Panc1 (cell line): ENCODE results near the gene USP9X. TPM values are rescaled to one million over a fixed set of nuclear protein-coding genes. Genes with fewer than 3 reads are reported as not detected.
"Not testable (repeated sequence)": the region's sequence is repeated elsewhere in the genome, so short reads cannot be mapped to it uniquely, and the experiment has no call there.

Source experiments
- ATAC-seq: fragments of 200-7000 bp; cut with Tn5 transposase; 2 replicates; pipeline ENCODE4 v1.9.1; 2020; ENCODE audit warnings: mild to moderate bottlenecking, moderate library complexity
- BruUV-seq: library from RNA; stranded (reverse); fragments of 400-500 nt; replicated peaks from 2 replicates; lab custom pipeline; 2021; lab: Mats Ljungman, UMichigan
- CTCF ChIA-PET: fragments of 300-600 bp; sonication (Branson Sonifier 250); formaldehyde crosslinking; loops from one replicate; lab custom pipeline; 2022; ENCODE audit warnings: antibody characterized with exemption; lab: Charles Lee
- POLR2A ChIA-PET: fragments of 300-600 bp; sonication (Branson Sonifier 250); formaldehyde crosslinking; loops from one replicate; lab custom pipeline; 2022; ENCODE audit warnings: antibody characterized with exemption; lab: Charles Lee
- DNase-seq: peaks from one replicate; pipeline ENCODE4 v3.0.0-alpha.2; 2010; ENCODE audit warnings: low read depth, low spot score
- H3K27ac ChIP-seq: 2 replicates; pipeline ENCODE4 v1.5.1; 2011; ENCODE audit warnings: mild to moderate bottlenecking, low read length, inconsistent platforms
- H3K27me3 ChIP-seq: fragments of 200-500 bp; sonication (Bioruptor generic); 2 replicates; pipeline ENCODE4 v1.6.0; 2014; ENCODE audit warnings: low read length, inconsistent platforms; ENCODE audit not compliant: control insufficient read depth, insufficient read depth
- H3K36me3 ChIP-seq: fragments of 200-500 bp; sonication (Bioruptor generic); 2 replicates; pipeline ENCODE4 v1.5.1; 2014; ENCODE audit warnings: inconsistent platforms, mild to moderate bottlenecking, low read length, moderate library complexity; ENCODE audit not compliant: control insufficient read depth, insufficient read depth
- H3K4me1 ChIP-seq: 2 replicates; pipeline ENCODE4 v1.5.1; 2011; ENCODE audit warnings: inconsistent platforms, mild to moderate bottlenecking, low read length, moderate library complexity; ENCODE audit not compliant: control insufficient read depth, insufficient read depth
- H3K4me3 ChIP-seq, 2 experiments: 2 replicates each; pipeline ENCODE4 v1.5.1; 2011 to 2012; ENCODE audit warnings: low read depth in 2 of 2, low read length in 2 of 2, mild to moderate bottlenecking in 2 of 2, inconsistent platforms in 1 of 2, moderate library complexity in 1 of 2
- H3K9me3 ChIP-seq: fragments of 200-500 bp; sonication (Bioruptor generic); 2 replicates; pipeline ENCODE4 v1.5.1; 2014; ENCODE audit warnings: low read depth, mild to moderate bottlenecking, inconsistent platforms, low read length, moderate library complexity; ENCODE audit not compliant: control insufficient read depth, insufficient read depth
- POLR2AphosphoS5 ChIP-seq: IDR thresholded peaks from 2 replicates; pipeline ENCODE4 v1.6.1; 2012; ENCODE audit warnings: mild to moderate bottlenecking, low read depth, low read length, moderate library complexity
- REST ChIP-seq, 2 experiments: IDR thresholded peaks; 2 replicates each; pipeline ENCODE4 v1.6.1; 2011 to 2012; ENCODE audit warnings: low read depth in 2 of 2, control low read depth in 1 of 2, low read length in 1 of 2, mild to moderate bottlenecking in 1 of 2, moderate library complexity in 1 of 2; ENCODE audit not compliant: insufficient read depth in 1 of 2
- SIN3A ChIP-seq: IDR thresholded peaks from 2 replicates; pipeline ENCODE4 v1.6.1; 2012; ENCODE audit warnings: low read depth, mild to moderate bottlenecking, low read length, moderate library complexity, borderline replicate concordance; ENCODE audit not compliant: insufficient read depth
- TCF7L2 ChIP-seq: IDR thresholded peaks from 2 replicates; pipeline ENCODE4 v1.6.1; 2011; ENCODE audit warnings: mild to moderate bottlenecking, low read depth, low read length, inconsistent platforms
- in situ Hi-C: cut with HindIII; loops from 2 replicates; pipeline ENCODE4 v1.10.0; 2016; ENCODE audit warnings: low sequenced_read_pairs, low pct_unique_long_range_greater_than_20kb
- intact Hi-C: fragments of 100-400 bp; cut with micrococcal nuclease; formaldehyde crosslinking; loops from one replicate; pipeline ENCODE4 v1.10.0; 2022; ENCODE audit not compliant: unreplicated experiment
- total RNA-seq: library from RNA; stranded (reverse); gene quantifications from one replicate; pipeline ENCODE4 v1.2.1, GENCODE V29; 2021; ENCODE audit not compliant: unreplicated experiment
- TF ChIP-seq, protein P1 (sequence below): fragments of 450-650 bp; IDR thresholded peaks from 2 replicates; pipeline ENCODE4 v1.5.1; 2017; ENCODE audit warnings: mild to moderate bottlenecking

The USP9X gene
- total RNA-seq, 1 experiment from 2014 or later: 44.4 TPM

DNA sequence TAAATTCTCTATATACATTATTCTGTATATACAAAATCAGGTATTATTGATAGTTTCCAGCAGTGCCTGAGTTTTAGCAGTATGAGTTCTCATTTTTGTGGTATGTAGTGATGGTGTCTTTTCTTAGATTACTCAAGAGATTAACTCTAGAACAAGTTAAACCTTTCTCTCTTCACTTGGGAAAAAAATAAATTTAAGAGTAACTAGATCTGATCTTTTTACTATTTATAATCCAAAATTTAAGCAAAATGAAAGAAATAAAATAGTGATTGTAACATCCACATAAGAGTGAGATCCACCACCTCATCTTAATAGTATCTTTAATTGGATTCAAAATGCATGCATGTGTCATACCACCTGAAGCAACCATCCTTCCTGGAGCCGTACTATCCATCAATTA is 124.6 kb downstream of the USP9X start:
- Histone ChIP-seq H3K4me3 (no peak overlapping the region), H3K36me3 (peaks cover 2% of the 10 kb centered on the region; the same call in 1 of the 2 replicates), H3K27ac (no peak overlapping the region), H3K4me1 (no peaks in the 10 kb centered on the region), H3K9me3 (no peaks in the 10 kb centered on the region; the same call in 1 of the 2 replicates), H3K27me3 (no peaks in the 10 kb centered on the region)
- no peak for TF ChIP-seq POLR2AphosphoS5
- no peak for TF ChIP-seq SIN3A
- no peak for ATAC-seq
- BruUV-seq: no TSS peak
- in situ Hi-C loops (no loop called here), intact Hi-C loops (no loop called here)
- ChIA-PET POLR2A (no interaction called here), CTCF (no interaction called here)
- DNase-seq: no peak

DNA sequence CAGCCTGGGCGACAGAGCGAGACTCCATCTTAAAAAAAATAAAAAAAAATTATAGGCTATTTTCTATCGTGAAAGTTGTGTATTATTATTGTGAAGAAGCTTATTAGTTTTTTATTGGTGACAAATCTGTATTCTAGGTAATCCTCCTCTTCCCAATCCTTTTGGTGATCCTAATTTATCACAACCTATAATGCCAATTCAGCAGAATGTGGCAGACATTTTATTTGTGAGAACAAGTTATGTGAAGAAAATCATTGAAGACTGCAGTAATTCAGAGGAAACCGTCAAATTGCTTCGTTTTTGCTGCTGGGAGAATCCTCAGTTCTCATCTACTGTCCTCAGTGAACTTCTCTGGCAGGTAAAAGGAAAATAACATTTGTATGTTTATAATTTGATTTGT is 139.4 kb downstream of the USP9X start:
- Histone ChIP-seq H3K9me3 (no peaks in the 10 kb centered on the region), H3K27me3 (no peaks in the 10 kb centered on the region), H3K4me3 (no peak overlapping the region), H3K36me3 (peaks cover 8% of the 10 kb centered on the region; the same call in 1 of the 2 replicates), H3K4me1 (no peaks in the 10 kb centered on the region), H3K27ac (no peak overlapping the region)
- intact Hi-C loops: no loop called here
- POLR2A ChIA-PET: no interaction called here
- in situ Hi-C loops: no loop called here
- ATAC-seq (no peak), DNase-seq (no peak)
- no TSS peak for BruUV-seq
- CTCF ChIA-PET: no interaction called here
- TF ChIP-seq TCF7L2: no peak
- TF ChIP-seq, protein P1, sequence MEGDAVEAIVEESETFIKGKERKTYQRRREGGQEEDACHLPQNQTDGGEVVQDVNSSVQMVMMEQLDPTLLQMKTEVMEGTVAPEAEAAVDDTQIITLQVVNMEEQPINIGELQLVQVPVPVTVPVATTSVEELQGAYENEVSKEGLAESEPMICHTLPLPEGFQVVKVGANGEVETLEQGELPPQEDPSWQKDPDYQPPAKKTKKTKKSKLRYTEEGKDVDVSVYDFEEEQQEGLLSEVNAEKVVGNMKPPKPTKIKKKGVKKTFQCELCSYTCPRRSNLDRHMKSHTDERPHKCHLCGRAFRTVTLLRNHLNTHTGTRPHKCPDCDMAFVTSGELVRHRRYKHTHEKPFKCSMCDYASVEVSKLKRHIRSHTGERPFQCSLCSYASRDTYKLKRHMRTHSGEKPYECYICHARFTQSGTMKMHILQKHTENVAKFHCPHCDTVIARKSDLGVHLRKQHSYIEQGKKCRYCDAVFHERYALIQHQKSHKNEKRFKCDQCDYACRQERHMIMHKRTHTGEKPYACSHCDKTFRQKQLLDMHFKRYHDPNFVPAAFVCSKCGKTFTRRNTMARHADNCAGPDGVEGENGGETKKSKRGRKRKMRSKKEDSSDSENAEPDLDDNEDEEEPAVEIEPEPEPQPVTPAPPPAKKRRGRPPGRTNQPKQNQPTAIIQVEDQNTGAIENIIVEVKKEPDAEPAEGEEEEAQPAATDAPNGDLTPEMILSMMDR: no peak
- no peak for TF ChIP-seq REST (IDR thresholded peaks at IDR 0.05; ENCODE audit: insufficient read depth in 1 of 2, low read depth in 2 of 2, low read length in 1 of 2)
- TF ChIP-seq POLR2AphosphoS5: no peak
- TF ChIP-seq SIN3A: no peak

- no peaks in the 10 kb centered on the region for H3K4me1 ChIP-seq
- ChIA-PET CTCF (no interaction called here), POLR2A (no interaction called here)
- no peak overlapping the region for H3K4me3 ChIP-seq
- no peaks in the 10 kb centered on the region; the same call in none of the 2 replicates for H3K36me3 ChIP-seq
- BruUV-seq: no TSS peak
- H3K9me3 ChIP-seq: no peaks in the 10 kb centered on the region
- ATAC-seq (no peak), DNase-seq (no peak)
- TF ChIP-seq POLR2AphosphoS5: no peak
- no peaks in the 10 kb centered on the region for H3K27me3 ChIP-seq
- in situ Hi-C loops (no loop called here), intact Hi-C loops (no loop called here)
- no peak overlapping the region for H3K27ac ChIP-seq
Observed at GRCh38 chrX:41233988-41234387, 148.7 kb downstream of the USP9X start.

GRCh38 chrX:41234471-41234870 is 149.2 kb downstream of the USP9X start:
- H3K36me3 ChIP-seq, H3K27me3 ChIP-seq, intact Hi-C loops, CTCF ChIA-PET, ATAC-seq, in situ Hi-C loops, BruUV-seq, H3K9me3 ChIP-seq, H3K27ac ChIP-seq, H3K4me3 ChIP-seq, DNase-seq, H3K4me1 ChIP-seq, POLR2A ChIA-PET: not testable (repeated sequence)
